ENCODE measurements around the gene DNAJA2. TPM values are rescaled to one million over a fixed set of nuclear protein-coding genes. Genes with fewer than 3 reads are reported as not detected.
A peak's percentile ranks its signal among the peaks of the same experiment; 100 is the strongest.
"Not testable (repeated sequence)": the region's sequence is repeated elsewhere in the genome, so short reads cannot be mapped to it uniquely, and the experiment has no call there.

DNAJA2 gene
- 99.5 and 110 TPM in 2 replicates for total RNA-seq (2014; rRNA removed; shearing (Covaris generic))
- 49.5 and 64.6 TPM in 2 replicates for polyA plus RNA-seq (2014; cell fraction: nucleus; rRNA removed)

DNA sequence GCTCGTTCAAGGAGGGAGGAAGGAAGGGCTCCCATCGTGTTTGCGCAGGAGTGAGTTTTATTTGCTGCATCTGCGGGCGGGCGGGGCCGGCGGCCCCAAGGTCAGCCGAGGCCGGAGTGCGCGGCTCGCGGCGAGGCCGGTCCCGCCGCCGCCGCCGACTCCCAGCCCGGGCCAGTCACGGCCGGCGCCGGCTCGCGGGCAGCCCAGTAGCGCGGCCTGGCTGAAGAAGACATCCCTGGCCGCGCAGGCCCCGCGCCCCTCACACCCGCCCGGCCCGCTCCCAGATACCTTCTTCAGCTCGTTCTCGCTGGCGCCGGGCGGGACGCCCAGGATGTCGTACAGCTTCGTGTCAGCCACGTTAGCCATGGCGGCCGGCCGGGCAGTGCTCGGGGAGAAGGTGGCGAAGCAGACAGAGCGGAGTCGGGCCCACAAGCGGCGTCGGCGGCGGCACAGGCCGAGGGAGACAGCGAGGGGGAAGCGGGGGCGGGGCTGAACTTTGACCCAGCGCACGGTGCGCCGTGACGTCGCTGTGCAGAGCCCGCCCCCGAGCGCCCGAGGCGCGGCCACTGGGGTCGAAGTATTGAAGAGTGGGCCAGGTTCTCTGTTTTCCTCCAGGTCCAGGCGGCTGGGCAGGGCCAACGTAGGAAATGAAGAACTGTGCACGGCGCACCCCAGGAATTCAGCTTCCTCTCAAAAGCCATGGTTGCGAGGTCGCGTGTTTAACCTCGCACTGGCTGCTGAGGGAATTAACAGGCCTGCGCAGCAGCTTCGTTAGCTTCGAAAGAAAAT lies at the start of gene DNAJA2:
TSS of gene DNAJA2 (minus strand) at position 468 of the 789 bp plus-strand sequence. CDS start at position 366, 102 bp downstream.
- DNase-seq (ENCODE audit: extremely low read depth, low read depth): peak; percentile 67

DNA sequence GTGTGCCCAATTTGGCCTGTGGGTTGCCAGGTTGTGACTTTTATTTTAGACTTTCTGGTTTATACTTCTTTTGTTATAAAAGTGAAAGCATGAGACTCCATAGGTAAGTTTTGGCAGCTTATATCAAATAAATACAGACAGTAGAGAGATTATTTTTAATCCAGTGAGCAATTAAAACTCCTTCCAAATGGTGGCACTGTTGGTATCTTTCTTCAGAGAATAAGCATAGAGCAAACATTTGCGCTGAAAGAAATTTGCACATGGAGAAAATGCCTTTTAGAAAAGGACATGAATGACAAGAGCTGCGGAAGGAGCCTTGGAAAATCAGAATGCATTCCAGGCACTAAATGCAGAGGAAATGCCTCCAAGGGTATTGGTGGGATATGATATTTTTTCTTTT lies 46.1 kb upstream of the DNAJA2 start:
- peak; percentile 36 for DNase-seq (ENCODE audit: extremely low read depth, low read depth)

- DNase-seq (ENCODE audit: extremely low read depth, low read depth): peak; percentile 52
Observed at GRCh38 chr16:47018223-47018891, 44.9 kb upstream of the DNAJA2 start.

DNA sequence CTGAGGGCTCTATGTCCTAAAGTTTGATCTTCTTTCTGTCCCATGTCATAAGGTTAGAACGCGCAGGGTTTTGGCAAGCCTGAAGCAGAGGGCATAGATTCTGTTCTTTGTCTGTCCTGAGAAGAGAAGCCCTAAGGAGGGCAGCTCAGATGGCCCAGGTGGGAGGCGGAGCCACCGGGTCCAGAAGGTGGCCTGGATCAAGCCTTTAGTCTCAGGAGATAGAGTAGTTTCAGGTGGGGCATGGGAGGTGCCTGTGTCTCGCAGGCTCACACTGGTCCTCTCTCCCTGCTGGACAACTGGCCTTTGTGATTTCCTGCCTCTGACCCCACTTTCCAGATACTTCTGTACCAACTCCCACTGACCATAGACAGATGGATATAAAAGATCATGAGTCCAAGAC lies 44.2 kb upstream of the DNAJA2 start:
- no peak for DNase-seq (ENCODE audit: extremely low read depth, low read depth)

DNA sequence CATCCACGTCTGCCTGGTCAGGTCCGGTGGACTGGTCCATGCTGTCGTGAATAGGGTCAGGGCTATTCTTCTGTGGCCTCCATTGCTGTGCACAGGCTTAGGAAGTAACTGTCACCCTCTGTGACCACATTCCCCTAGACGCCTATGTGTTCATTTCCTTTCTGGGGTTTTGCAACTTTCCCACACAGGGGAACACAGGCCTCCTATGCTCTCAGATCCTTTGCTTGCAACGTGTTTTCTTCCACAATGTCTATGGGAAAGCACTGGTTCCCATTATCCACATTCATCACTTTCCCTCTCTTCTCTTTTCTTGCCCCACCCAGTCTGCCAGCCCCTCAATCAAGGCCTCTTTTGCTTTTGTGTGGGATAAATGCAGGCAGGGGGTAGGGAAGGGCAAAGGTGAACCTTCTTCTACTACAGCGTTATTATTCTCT lies 43.2 kb upstream of the DNAJA2 start:
- no peak for DNase-seq (ENCODE audit: extremely low read depth, low read depth)

DNA sequence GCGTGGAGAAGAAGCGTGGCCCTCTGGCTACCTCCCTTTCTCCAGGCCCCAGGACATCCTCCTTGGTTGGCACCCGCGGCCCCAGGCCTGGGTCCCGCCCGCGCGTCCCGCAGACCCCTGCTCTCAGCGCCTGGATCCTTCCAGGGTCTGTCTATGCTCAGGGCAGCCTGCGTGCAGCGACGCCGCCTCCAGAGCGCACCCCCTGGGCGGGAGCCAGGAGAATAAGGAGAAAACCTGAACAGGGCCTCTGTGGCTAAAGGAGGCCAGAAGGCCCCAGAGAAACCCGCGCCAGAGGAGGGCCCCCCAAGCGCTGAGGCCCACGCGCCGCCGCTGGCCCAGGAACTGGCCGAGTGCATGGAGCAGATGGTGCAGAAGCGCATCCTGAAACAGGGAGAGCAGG lies 40.4 kb upstream of the DNAJA2 start:
- no peak for DNase-seq (ENCODE audit: extremely low read depth, low read depth)

- DNase-seq (ENCODE audit: extremely low read depth, low read depth): no peak
Observed at GRCh38 chr16:47013172-47013571, 39.7 kb upstream of the DNAJA2 start.

DNA sequence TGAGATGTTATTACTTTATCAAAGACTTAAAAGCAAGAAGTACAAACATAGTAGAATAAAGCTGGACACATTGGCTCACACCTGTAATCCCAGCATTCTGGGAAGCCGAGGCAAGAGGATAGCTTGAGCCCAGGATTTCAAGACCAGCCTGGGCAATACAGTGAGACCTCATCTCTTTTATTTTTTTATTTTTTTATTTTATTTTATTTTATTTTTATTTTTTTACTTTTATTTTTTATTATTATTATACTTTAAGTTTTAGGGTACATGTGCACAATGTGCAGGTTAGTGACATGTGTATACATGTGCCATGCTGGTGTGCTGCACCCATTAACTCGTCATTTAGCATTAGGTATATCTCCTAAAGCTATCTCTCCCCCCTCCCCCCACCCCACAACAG lies 37.3 kb upstream of the DNAJA2 start:
- not testable (repeated sequence) for DNase-seq (ENCODE audit: extremely low read depth, low read depth)

- DNase-seq (ENCODE audit: extremely low read depth, low read depth): no peak
Observed at GRCh38 chr16:47008612-47009011, 35.1 kb upstream of the DNAJA2 start.

DNA sequence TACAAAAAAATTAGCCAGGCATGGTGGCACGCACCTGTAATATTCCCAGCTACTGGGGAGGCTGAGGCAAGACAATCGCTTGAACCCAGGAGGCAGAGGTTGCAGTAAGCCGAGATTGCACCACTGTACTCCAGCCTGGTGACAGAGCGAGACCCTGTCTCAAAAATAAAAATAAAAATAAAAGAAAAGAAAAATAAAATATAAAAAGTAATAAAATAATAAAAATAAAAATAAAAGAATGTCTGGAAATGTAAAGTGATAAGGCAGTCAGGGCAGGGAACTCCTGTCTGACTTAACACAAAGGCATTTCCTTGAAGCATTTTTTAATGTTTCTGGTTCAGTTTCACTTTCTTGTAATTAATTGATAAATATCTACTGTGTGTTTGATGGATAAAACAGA lies 34.7 kb upstream of the DNAJA2 start:
- DNase-seq (ENCODE audit: extremely low read depth, low read depth): no peak

- no peak for DNase-seq (ENCODE audit: extremely low read depth, low read depth)
Observed at GRCh38 chr16:47004652-47005051, 31.2 kb upstream of the DNAJA2 start.

- DNase-seq (ENCODE audit: extremely low read depth, low read depth): not testable (repeated sequence)
Observed at GRCh38 chr16:47000066-47000465, 26.6 kb upstream of the DNAJA2 start.

DNA sequence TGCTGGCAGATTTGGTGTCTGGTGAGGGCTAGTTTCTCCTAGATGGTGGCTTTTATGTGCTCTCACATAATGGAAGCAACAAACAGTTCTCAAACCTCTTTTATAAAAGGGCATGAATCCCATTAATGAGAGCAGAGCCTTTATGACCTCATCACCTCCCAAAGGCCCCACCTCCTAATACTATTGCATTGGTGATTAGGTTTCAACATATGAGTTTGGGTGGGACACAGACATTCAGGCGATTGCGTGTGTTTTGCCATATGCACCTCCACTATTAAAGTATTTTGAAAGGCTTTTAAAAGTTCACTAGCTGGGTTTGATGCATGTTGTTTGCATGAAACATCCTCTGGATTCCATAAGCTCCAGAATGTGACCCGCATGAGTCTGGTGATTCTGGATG lies 24.4 kb upstream of the DNAJA2 start:
- no peak for DNase-seq (ENCODE audit: extremely low read depth, low read depth)

- DNase-seq (ENCODE audit: extremely low read depth, low read depth): no peak
Observed at GRCh38 chr16:46996952-46997458, 23.5 kb upstream of the DNAJA2 start.

- no peak for DNase-seq (ENCODE audit: extremely low read depth, low read depth)
Observed at GRCh38 chr16:46996391-46996790, 22.9 kb upstream of the DNAJA2 start.

DNA sequence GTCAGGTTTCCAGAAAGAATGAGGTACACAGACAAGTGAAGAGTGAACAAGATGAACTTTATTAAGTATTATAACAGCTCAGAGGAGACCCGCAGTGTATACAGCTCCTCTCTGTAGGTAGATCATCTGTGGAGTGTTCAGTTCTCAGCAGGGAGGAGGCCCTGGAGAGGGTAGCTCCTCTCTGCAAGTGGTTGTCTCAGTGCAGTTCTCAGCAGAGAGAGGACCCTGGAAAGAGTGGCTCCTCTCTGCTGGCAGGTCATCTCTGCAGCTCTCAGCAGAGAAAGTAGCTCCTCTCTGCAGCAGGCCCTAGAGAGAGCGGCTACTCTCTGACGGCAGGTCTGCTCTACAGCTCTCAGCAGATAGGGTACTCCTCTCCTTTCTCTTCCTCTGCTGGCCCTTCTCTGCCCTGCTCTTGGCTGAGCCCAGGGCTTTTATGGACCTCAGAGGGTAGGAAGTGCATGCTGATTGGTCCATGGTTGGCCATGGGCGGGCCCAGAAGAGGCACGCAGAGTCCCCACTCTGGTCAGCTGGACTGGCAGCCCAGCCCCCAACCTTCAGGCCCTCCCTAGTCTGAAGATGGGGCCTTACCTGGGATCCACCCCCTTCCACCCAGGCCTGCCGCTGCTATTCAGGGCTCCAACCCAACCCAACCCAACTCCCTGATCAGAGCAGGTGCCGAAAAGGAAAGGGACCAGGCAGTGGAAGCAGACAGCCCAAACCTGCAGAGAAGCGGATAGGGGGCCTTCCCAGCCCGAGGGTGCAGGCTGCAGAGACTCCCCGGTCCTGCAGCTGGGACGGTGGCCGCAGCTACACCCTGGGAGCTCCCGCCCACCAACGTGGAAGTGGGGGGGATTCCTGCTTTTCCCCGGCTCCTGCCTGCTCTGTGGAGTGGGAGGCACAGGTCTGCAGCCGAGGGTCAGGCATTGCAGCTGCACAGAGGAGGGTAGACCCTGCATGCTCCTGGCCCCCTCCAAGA lies 18.5 kb upstream of the DNAJA2 start:
- no peak for DNase-seq (ENCODE audit: extremely low read depth, low read depth)

DNA sequence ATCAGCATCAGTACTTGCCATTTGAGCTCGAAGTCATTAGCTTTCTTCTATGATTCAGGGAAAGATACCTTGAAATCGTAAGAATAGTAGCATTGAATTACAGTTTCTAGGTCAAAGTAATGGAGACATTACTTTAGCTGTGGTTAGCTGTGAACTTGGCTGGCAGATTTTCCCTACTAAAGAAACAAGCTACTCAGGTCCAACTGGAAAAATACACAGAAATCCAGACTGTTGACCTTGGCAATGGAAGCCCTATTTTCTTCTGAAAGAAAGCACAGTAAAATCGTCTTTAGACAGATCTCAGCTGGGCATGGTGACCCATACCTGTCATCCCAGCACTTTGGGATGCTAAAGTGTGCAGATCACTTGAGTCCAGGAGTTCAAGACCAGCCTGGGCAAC lies 13.4 kb upstream of the DNAJA2 start:
- no peak for DNase-seq (ENCODE audit: extremely low read depth, low read depth)

DNA sequence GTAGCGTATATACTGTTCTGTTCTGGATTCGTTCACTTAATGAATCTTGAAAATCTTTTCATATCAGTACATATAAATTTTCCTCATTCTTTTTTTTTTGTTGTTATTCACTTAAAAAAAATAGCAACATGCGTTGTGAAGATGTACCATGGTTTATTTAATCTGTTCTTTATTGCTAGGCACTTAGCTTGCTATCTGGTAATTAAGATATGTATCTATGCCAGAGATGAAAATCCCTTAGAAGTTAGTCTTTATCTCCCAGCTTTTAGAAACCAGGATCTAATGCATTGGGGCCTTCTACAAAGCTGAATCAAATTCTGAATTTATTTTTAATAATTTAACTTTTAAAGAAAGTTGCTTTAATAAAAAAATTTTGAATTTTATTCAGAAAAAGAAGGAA lies 13.0 kb upstream of the DNAJA2 start:
- DNase-seq (ENCODE audit: extremely low read depth, low read depth): no peak

DNA sequence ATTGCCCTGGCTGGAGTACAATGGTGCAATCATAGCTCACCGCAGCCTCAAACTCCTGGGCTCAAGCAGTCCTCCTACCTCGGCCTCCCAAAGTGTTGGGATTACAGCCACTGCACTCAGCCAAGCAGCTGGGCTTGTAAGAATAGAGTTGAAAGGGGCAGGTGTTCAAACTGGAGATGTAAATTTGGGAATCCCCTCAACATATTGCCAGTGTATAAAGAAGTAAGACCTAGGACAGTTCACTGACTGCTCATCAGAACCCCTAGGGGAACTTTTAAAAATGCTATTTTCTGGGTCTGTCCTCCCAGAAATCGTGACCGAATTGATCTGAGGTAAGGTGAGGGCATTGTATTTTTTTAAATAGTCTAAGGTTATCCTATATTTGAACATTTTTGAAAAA lies 8.9 kb upstream of the DNAJA2 start:
- DNase-seq (ENCODE audit: extremely low read depth, low read depth): no peak

GRCh38 chr16:46980926-46981325 lies 7.5 kb upstream of the DNAJA2 start:
- DNase-seq (ENCODE audit: extremely low read depth, low read depth): no peak

DNA sequence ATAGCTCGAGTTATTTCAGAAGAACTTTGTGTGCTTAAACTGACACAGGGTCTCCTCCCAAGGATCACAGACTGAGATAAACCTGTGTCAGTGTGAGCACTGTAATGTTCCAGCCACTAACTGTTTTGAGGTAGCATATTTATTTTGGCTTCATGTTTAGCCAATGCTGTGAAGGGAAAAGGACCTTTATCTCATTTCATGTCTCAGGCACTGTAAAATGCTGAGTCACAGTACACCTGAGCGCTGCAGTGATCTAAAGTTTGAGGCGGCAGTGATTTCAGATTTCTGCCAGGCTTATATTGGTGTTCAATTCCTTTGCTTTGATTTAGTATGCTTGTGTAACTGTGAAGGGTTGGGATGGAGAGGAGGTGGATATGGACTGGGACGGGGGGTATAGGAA lies 3.1 kb upstream of the DNAJA2 start:
- DNase-seq (ENCODE audit: extremely low read depth, low read depth): peak; percentile 33
